Stimulated activated CD4-positive, alpha-beta T cell treated with anti-CD3 and anti-CD28 coated beads, Interleukin-12 subunit alpha, Interleukin-12 subunit beta, amount 100 ng/mL, for 24 hours (primary cell): ENCODE data around the gene RAD18.

Experiments
- DNase-seq, 2 experiments: peaks; one replicate each; pipeline ENCODE4 v3.0.0-alpha.2; 2020; ENCODE audit warnings: low read depth in 2 of 2

The RAD18 gene

DNA sequence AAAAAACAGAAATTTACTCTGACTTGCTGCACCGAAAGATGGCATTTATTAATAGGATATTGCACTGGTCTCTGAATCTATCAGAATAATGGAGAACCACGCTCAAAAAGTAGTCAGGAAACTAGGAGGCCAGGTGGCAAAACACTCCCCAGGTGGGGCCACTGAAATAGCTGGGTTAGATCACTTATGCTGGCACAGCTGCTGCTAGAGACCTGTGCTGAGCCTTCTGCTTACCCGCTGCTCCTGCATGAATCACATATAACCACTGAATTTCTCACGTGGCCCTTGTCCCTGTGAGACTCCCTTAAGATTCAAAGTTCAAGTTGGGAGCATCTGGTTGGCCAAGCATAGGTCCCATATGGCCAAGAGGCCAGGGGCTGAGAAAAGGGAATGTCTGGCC, 127.9 kb downstream of the RAD18 start:
- no peak for DNase-seq

DNA sequence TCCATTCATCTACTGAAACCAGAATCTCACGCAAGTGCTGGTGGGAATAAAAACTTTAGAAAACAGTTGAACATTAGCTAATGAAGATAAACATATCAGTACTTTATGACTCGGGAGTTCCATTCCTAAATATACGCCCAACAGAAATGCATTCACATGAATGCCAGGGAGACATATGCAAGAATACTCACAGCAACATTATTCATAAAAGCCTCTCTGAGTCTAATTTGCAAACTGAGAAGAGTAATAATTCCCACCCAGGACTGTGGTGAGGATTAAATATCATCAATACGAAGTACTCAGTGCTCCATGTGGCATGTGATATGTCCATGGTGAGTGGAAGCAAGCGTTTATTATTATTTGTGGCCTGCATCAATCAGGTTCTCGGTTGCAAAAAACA, 128.3 kb downstream of the RAD18 start:
- DNase-seq = no peak

DNA sequence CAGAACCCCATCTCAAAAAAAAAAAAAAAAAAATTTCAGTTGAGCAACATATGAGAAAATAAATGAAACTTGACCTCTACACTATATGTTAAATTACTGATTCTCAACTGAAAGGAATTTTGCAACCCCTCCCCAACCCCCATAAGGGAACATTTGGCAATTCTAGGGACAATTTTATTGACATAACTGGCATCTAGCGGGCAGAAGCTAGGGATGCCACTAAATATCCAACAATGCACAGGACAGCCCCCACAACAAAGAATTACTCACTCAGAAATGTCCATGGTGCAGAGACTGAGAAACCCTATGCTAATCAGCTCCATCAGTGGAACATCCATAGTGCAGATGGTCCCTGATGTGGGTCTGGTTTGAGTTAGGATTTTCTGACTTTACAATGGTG, 135.6 kb downstream of the RAD18 start:
- DNase-seq = no peak
